Ovary (tissue), 3 donors: ENCODE measurements around the gene RAB27B.

Experiments used
- CTCF ChIP-seq, 3 donors: fragments of 450-650 bp in 2 of 3; fragments of 200-600 bp in 1 of 3; IDR thresholded peaks; one replicate each; pipeline versions ENCODE4 v1.5.1 to v1.8.0; 2016 to 2022; ENCODE audit warnings: antibody characterized with exemption in 3 of 3, mild to moderate bottlenecking in 1 of 3
- POLR2A ChIP-seq: fragments of 450-650 bp; IDR thresholded peaks from one replicate; pipeline ENCODE4 v1.6.1; 2017; ENCODE audit warnings: antibody characterized with exemption, mild to moderate bottlenecking, moderate library complexity
- donor health status: DM: no; HTN: no; CAD: no.

DNA sequence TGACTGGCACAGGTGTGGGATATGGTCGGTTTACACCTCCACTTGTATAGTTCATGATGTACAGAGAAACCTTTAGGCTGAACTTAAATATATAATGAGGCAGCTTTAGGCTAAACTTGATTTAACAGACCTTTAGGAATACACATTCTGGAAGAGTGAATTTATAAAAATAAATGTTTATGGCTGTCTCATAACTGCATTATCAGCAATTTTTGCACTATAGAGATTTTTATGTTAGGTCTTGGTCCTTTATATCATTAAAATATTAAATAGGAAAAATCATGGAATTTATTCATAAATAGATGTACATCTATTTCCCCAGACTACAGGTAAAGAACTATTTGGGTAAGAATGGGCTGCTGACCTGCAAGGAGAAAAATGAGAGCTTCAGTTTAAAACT, 19.8 kb downstream of the RAB27B start:
- TF ChIP-seq CTCF (IDR thresholded peaks at IDR 0.05) (no peak), POLR2A (no peak)
